Fibroblast of lung (primary cell): Measurements from ENCODE around the gene CLEC16A. TPM values are rescaled to one million over a fixed set of nuclear protein-coding genes. Genes with fewer than 3 reads are reported as not detected.

Experiments used
- DNase-seq, 2 donors: peaks; one replicate each; pipeline versions ENCODE4 v3.0.0 to v3.0.0-alpha.2; 2010; ENCODE audit warnings: low read depth in 2 of 2
- H2AFZ ChIP-seq: 2 replicates; pipeline ENCODE4 v1.5.1; 2012; ENCODE audit warnings: low read length, control low read depth, inconsistent platforms
- H3K27ac ChIP-seq: 2 replicates; pipeline ENCODE4 v1.5.1; 2011; ENCODE audit warnings: low read length, control low read depth; ENCODE audit not compliant: insufficient read depth
- H3K27me3 ChIP-seq: 2 replicates; pipeline ENCODE4 v1.5.1; 2011; ENCODE audit warnings: mild to moderate bottlenecking, low read length; ENCODE audit not compliant: control insufficient read depth, insufficient read depth
- H3K36me3 ChIP-seq: 2 replicates; pipeline ENCODE4 v1.5.1; 2011; ENCODE audit warnings: low read length; ENCODE audit not compliant: control insufficient read depth, insufficient read depth
- H3K4me1 ChIP-seq: 2 replicates; pipeline ENCODE4 v1.5.1; 2011; ENCODE audit warnings: low read length; ENCODE audit not compliant: control insufficient read depth, insufficient read depth; ENCODE audit errors: extremely low read depth
- H3K4me2 ChIP-seq: 2 replicates; pipeline ENCODE4 v1.5.1; 2011; ENCODE audit warnings: low read length, control low read depth; ENCODE audit not compliant: insufficient read depth; ENCODE audit errors: extremely low read depth
- H3K4me3 ChIP-seq, 4 experiments: fragments of 200-600 bp in 1 of 4; sonication (generic) in 1 of 4; replicated peaks in 1 of 4; 2 replicates each; pipeline ENCODE4 v1.5.1; 2011 to 2016; ENCODE audit warnings: low read length in 4 of 4, low read depth in 3 of 4, mild to moderate bottlenecking in 3 of 4, control low read depth in 2 of 4, inconsistent platforms in 1 of 4, mixed read lengths in 1 of 4; ENCODE audit not compliant: insufficient read depth in 1 of 4; ENCODE audit errors: control extremely low read depth in 1 of 4
- H3K79me2 ChIP-seq: 2 replicates; pipeline ENCODE4 v1.5.1; 2012; ENCODE audit warnings: mild to moderate bottlenecking, low read length, inconsistent platforms; ENCODE audit not compliant: control insufficient read depth, insufficient read depth
- H3K9ac ChIP-seq: 2 replicates; pipeline ENCODE4 v1.5.1; 2011; ENCODE audit warnings: mild to moderate bottlenecking, low read length, control low read depth; ENCODE audit not compliant: insufficient read depth
- H3K9me3 ChIP-seq: 2 replicates; pipeline ENCODE4 v1.5.1; 2012; ENCODE audit warnings: low read depth, low read length; ENCODE audit not compliant: control insufficient read depth, insufficient read depth
- H4K20me1 ChIP-seq: 2 replicates; pipeline ENCODE4 v1.5.1; 2011; ENCODE audit warnings: low read length; ENCODE audit not compliant: control insufficient read depth, insufficient read depth; ENCODE audit errors: extremely low read depth
- CTCF ChIP-seq, 2 donors: IDR thresholded peaks in 1 of 2; conservative IDR thresholded peaks in 1 of 2; 1 replicate in 1 of 2; 2 replicates in 1 of 2; pipeline ENCODE4 v1.5.1; 2011 to 2012; ENCODE audit warnings: low read length in 2 of 2, control low read depth in 1 of 2, inconsistent platforms in 1 of 2, low read depth in 1 of 2, mild to moderate bottlenecking in 1 of 2
- EZH2 ChIP-seq: IDR thresholded peaks from 2 replicates; pipeline ENCODE4 v1.5.1; 2012; ENCODE audit warnings: low read length, control low read depth, mild to moderate bottlenecking; ENCODE audit errors: missing control alignments
- polyA plus RNA-seq, 2 donors: library from polyadenylated mRNA; depleted of rRNA in 1 of 2; stranded (reverse) in 1 of 2; unstranded in 1 of 2; fragments of >200 nt; gene quantifications; 2 replicates each; pipeline ENCODE4 v1.2.1, GENCODE V29; 2011 to 2012; ENCODE audit warnings: missing spikeins in 1 of 2
- total RNA-seq: library from RNA; depleted of rRNA; stranded (reverse); fragments of >200 nt; gene quantifications from 2 replicates; pipeline ENCODE4 v1.2.1, GENCODE V29; 2014

Gene CLEC16A
- total and polyA plus RNA-seq, 2 donors (not counting 1 experiment from before 2014, with no cell fraction given): 9.1 to 22.0 TPM

DNA sequence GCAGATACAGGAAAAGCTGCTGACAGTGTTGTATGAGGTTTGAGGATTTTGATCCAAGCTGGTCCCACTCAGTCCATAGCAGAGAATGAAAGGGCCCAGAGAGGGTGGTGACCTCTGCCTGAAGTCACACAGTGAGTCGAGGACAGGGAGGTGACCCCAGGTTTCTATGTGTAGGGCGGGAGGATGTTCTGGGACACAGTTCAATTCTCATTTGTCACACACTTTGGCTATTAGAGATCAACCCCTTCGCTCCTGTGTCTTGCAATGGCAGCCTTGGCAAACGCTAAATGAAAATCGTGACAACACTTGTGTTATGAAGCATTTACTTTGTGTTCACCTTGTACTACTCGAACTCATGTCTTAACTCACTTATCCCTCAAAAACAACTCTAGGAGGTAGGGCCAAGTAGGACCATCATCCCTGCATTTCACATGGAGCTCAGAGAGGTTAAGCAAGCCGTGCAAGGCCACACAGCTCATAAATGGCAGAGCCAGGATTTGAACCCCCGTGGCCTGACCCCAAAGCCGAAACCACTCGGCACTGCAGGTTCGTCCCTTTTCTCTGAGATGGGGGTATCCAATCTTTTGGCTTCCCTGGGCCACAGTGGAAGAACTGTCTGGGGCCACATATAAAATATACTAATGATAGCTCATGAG is 12.3 kb upstream of the CLEC16A start:
- no peak for TF ChIP-seq EZH2
- no peak for TF ChIP-seq CTCF (conservative IDR thresholded peaks at IDR 0.05 in 1 of 2, IDR thresholded peaks at IDR 0.05 in 1 of 2; ENCODE audit: low read depth in 1 of 2, low read length in 2 of 2)

DNA sequence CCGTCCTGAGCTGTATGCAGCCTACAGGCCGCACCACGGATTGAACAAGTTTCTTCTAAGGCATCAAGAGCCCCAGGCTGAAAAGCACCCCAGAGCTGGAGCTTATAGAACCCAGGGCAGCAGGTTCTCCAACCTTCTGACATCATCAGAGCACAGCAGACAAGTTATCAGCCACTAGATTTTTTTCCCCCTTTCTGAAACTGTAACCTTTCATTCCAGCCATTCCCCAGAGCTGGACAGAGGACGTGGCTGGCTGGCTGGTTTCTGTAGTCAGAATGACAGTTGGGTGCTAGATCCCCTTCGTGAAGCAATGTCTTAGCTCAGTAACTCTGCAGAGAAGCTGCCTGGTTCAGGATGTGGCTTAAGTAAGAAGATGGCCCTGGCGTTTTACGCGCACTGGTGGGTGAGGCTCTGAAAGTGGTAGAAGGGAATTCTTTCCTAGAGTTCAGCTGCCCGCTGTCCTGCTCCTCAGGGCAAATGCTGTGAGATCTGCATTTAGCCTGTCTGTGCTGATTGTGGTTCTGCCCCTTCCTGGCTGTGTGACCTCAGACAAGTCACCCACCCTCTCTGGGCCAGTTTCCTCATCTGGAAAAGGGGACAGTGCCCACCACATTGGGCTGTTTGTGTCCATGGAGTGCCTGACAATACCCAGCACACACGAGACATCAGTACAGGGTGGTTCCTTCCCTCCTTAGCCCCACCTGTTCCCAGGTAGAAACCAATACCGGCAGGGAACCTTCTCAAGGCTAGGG is 11.2 kb upstream of the CLEC16A start:
- Histone ChIP-seq H3K9ac (no peak overlapping the region), H3K27me3 (no peaks in the 10 kb centered on the region), H3K4me1 (no peaks in the 10 kb centered on the region), H2AFZ (no peak overlapping the region), H3K9me3 (no peaks in the 10 kb centered on the region), H3K4me3 (no peak overlapping the region), H3K79me2 (peaks cover 8% of the 10 kb centered on the region), H4K20me1 (no peaks in the 10 kb centered on the region), H3K27ac (no peak overlapping the region), H3K4me2 (no peak overlapping the region), H3K36me3 (peaks cover 6% of the 10 kb centered on the region)
- no peak for TF ChIP-seq CTCF (conservative IDR thresholded peaks at IDR 0.05 in 1 of 2, IDR thresholded peaks at IDR 0.05 in 1 of 2; ENCODE audit: low read depth in 1 of 2, low read length in 2 of 2)
- no peak for TF ChIP-seq EZH2
- DNase-seq: no peak

More for the DNA sequence above, 12.3 kb upstream of the CLEC16A start:
- Histone ChIP-seq H3K27ac (no peak overlapping the region), H4K20me1 (no peaks in the 10 kb centered on the region), H3K4me2 (no peak overlapping the region), H3K4me3 (no peak overlapping the region), H2AFZ (no peak overlapping the region), H3K36me3 (peaks cover 6% of the 10 kb centered on the region), H3K9ac (no peak overlapping the region), H3K9me3 (no peaks in the 10 kb centered on the region), H3K79me2 (peaks cover 8% of the 10 kb centered on the region), H3K4me1 (no peaks in the 10 kb centered on the region), H3K27me3 (no peaks in the 10 kb centered on the region)
- no peak for DNase-seq

- no peaks in the 10 kb centered on the region for H3K9me3 ChIP-seq
- H3K79me2 ChIP-seq: peaks cover 12% of the 10 kb centered on the region
- no peak overlapping the region for H3K9ac ChIP-seq
- H3K27me3 ChIP-seq: no peaks in the 10 kb centered on the region
- H3K4me2 ChIP-seq: no peak overlapping the region
- H3K27ac ChIP-seq: no peak overlapping the region
- no peak overlapping the region for H2AFZ ChIP-seq
- H4K20me1 ChIP-seq: no peaks in the 10 kb centered on the region
- peaks cover 6% of the 10 kb centered on the region for H3K36me3 ChIP-seq
- TF ChIP-seq CTCF (conservative IDR thresholded peaks at IDR 0.05 in 1 of 2, IDR thresholded peaks at IDR 0.05 in 1 of 2; ENCODE audit: low read depth in 1 of 2, low read length in 2 of 2) (no peak), EZH2 (no peak)
- no peak overlapping the region for H3K4me3 ChIP-seq
- no peak for DNase-seq
- H3K4me1 ChIP-seq: no peaks in the 10 kb centered on the region
Observed at GRCh38 chr16:10933865-10934264, 10.5 kb upstream of the CLEC16A start.
